Activated CD4-positive, alpha-beta memory T cell treated with anti-CD3 and anti-CD28 coated beads for 36 hours (primary cell): Measurements from ENCODE around the gene KRTAP4-5. TPM values are rescaled to one million over a fixed set of nuclear protein-coding genes. Genes with fewer than 3 reads are reported as not detected.

Experiments
- total RNA-seq, 2 experiments: library from RNA; stranded (reverse); gene quantifications; one replicate each; pipeline ENCODE4 v1.2.3, GENCODE V29; 2021

The KRTAP4-5 gene
- total RNA-seq, 2 experiments from 2014 or later, result not detected

Other genes with a start within 250 kb of the KRTAP4-5 start
- gene KRT23, start 212.2 kb downstream of the KRTAP4-5 start, total RNA-seq, result not detected
- not detected for gene KRT39, start 182.9 kb downstream of the KRTAP4-5 start, total RNA-seq
- not detected for gene KRT40, start 165.5 kb downstream of the KRTAP4-5 start, total RNA-seq
- not detected for gene KRTAP3-3, start 155.7 kb downstream of the KRTAP4-5 start, total RNA-seq
- not detected for gene KRTAP3-2, start 149.9 kb downstream of the KRTAP4-5 start, total RNA-seq
- gene KRTAP3-1, start 140.7 kb downstream of the KRTAP4-5 start, total RNA-seq, result not detected
- gene KRTAP1-5, start 122.6 kb downstream of the KRTAP4-5 start, total RNA-seq, result not detected
- not detected for gene KRTAP1-4, start 119.6 kb downstream of the KRTAP4-5 start, total RNA-seq
- not detected for gene KRTAP1-3, start 115.0 kb downstream of the KRTAP4-5 start, total RNA-seq
- not detected for gene KRTAP1-1, start 108.4 kb downstream of the KRTAP4-5 start, total RNA-seq
- not detected for gene KRTAP2-1, start 102.5 kb downstream of the KRTAP4-5 start, total RNA-seq
- gene KRTAP2-2, start 94.6 kb downstream of the KRTAP4-5 start, total RNA-seq, result not detected
- not detected for gene KRTAP2-3, start 89.7 kb downstream of the KRTAP4-5 start, total RNA-seq
- not detected for gene KRTAP2-4, start 83.9 kb downstream of the KRTAP4-5 start, total RNA-seq
- gene KRTAP4-7, start 65.7 kb downstream of the KRTAP4-5 start, total RNA-seq, result not detected
- not detected for gene KRTAP4-8, start 51.7 kb downstream of the KRTAP4-5 start, total RNA-seq
- not detected for gene KRTAP4-16, start 47.6 kb downstream of the KRTAP4-5 start, total RNA-seq
- not detected for gene KRTAP4-9, start 44.4 kb downstream of the KRTAP4-5 start, total RNA-seq
- gene KRTAP4-11, start 31.5 kb downstream of the KRTAP4-5 start, total RNA-seq, result not detected
- not detected for gene KRTAP4-12, start 25.6 kb downstream of the KRTAP4-5 start, total RNA-seq
- gene KRTAP4-6, start 9.3 kb downstream of the KRTAP4-5 start, total RNA-seq, result not detected
- not detected for gene KRTAP4-4, start 10.9 kb upstream of the KRTAP4-5 start, total RNA-seq
- gene KRTAP4-3, start 18.4 kb upstream of the KRTAP4-5 start, total RNA-seq, result not detected
- not detected for gene KRTAP4-2, start 28.4 kb upstream of the KRTAP4-5 start, total RNA-seq
- not detected for gene KRTAP4-1, start 35.1 kb upstream of the KRTAP4-5 start, total RNA-seq
- not detected for gene KRTAP9-1, start 40.1 kb upstream of the KRTAP4-5 start, total RNA-seq
- gene KRTAP9-2, start 76.8 kb upstream of the KRTAP4-5 start, total RNA-seq, result not detected
- not detected for gene KRTAP9-3, start 82.6 kb upstream of the KRTAP4-5 start, total RNA-seq
- gene KRTAP9-8, start 88.2 kb upstream of the KRTAP4-5 start, total RNA-seq, result not detected
- not detected for gene KRTAP9-4, start 99.9 kb upstream of the KRTAP4-5 start, total RNA-seq
- gene KRTAP9-9, start 105.6 kb upstream of the KRTAP4-5 start, total RNA-seq, result not detected
- not detected for gene KRTAP9-6, start 115.6 kb upstream of the KRTAP4-5 start, total RNA-seq
- not detected for gene KRTAP9-7, start 125.9 kb upstream of the KRTAP4-5 start, total RNA-seq
- not detected for gene KRTAP29-1, start 153.0 kb upstream of the KRTAP4-5 start, total RNA-seq
- not detected for gene KRTAP16-1, start 159.5 kb upstream of the KRTAP4-5 start, total RNA-seq
- gene KRTAP17-1, start 165.9 kb upstream of the KRTAP4-5 start, total RNA-seq, result not detected
- not detected for gene KRT33A, start 201.0 kb upstream of the KRTAP4-5 start, total RNA-seq
- gene KRT33B, start 220.0 kb upstream of the KRTAP4-5 start, total RNA-seq, result not detected
- gene KRT34, start 232.5 kb upstream of the KRTAP4-5 start, total RNA-seq, result not detected
- not detected for gene KRT31, start 247.8 kb upstream of the KRTAP4-5 start, total RNA-seq